Testis (tissue), 3 donors: Measurements from ENCODE around the gene UBQLN4. TPM values are rescaled to one million over a fixed set of nuclear protein-coding genes. Genes with fewer than 3 reads are reported as not detected.
A peak's percentile ranks its signal among the peaks of the same experiment; 100 is the strongest.

Source experiments
- DNase-seq: peaks from one replicate; pipeline ENCODE4 v3.0.0-alpha.2; 2019
- H3K27ac ChIP-seq, 2 donors: fragments of 200-600 bp; sonication (generic); one replicate each; pipeline ENCODE4 v1.5.1; 2019
- H3K27me3 ChIP-seq: fragments of 200-600 bp; sonication (generic); one replicate; pipeline ENCODE4 v1.5.1; 2019
- H3K36me3 ChIP-seq: fragments of 200-600 bp; sonication (generic); one replicate; pipeline ENCODE4 v1.5.1; 2017; ENCODE audit warnings: low read depth; ENCODE audit errors: missing control alignments
- H3K4me1 ChIP-seq: fragments of 200-600 bp; sonication (generic); one replicate; pipeline ENCODE4 v1.5.1; 2019
- H3K4me3 ChIP-seq, 2 donors: fragments of 200-600 bp; sonication (generic); one replicate each; pipeline ENCODE4 v1.5.1; 2017 to 2019
- H3K9me3 ChIP-seq: fragments of 200-600 bp; sonication (generic); one replicate; pipeline ENCODE4 v1.5.1; 2017
- POLR2A ChIP-seq: fragments of 450-650 bp; IDR thresholded peaks from one replicate; pipeline ENCODE4 v1.6.1; 2017; ENCODE audit warnings: antibody characterized with exemption, mild to moderate bottlenecking, moderate library complexity
- WGBS, 2 donors: methylation state at CpG; one replicate each; pipeline ENCODE4 v1.1.5; 2018; 5-methylcytosine and 5-hydroxymethylcytosine counted together
- intact Hi-C: fragments of 100-400 bp; cut with DNase I; formaldehyde crosslinking; loops from one replicate; pipeline ENCODE4 v1.15.1; 2023; ENCODE audit warnings: low total_unique reads
- polyA plus RNA-seq: library from polyadenylated mRNA; stranded (reverse); fragments of 350-450 nt; fragmentation: Illumina TruSeq; extraction: RNeasy Lipid Tissue Mini Kit (QIAGEN cat#74804); gene quantifications from one replicate; pipeline ENCODE4 v1.2.3, GENCODE V29; 2014; ENCODE audit warnings: low read depth, low replicate concordance; ENCODE audit not compliant: insufficient read depth
- total RNA-seq, 2 donors: library from RNA; depleted of rRNA; stranded (reverse); fragments of >200 nt; gene quantifications; one replicate each; pipeline ENCODE4 v1.2.3, GENCODE V29; 2016
- TF ChIP-seq, protein P1 (sequence below), 3 experiments: fragments of 450-650 bp in 2 of 3; fragments of 200-600 bp in 1 of 3; sonication (generic) in 1 of 3; IDR thresholded peaks; one replicate each; pipeline ENCODE4 v1.5.1; 2016 to 2019; ENCODE audit warnings: antibody characterized with exemption in 3 of 3, mild to moderate bottlenecking in 2 of 3, moderate library complexity in 1 of 3

The UBQLN4 gene
- total and polyA plus RNA-seq, 3 donors from 2014 or later, result 34.4 to 42.7 (median 41.0) TPM

DNA sequence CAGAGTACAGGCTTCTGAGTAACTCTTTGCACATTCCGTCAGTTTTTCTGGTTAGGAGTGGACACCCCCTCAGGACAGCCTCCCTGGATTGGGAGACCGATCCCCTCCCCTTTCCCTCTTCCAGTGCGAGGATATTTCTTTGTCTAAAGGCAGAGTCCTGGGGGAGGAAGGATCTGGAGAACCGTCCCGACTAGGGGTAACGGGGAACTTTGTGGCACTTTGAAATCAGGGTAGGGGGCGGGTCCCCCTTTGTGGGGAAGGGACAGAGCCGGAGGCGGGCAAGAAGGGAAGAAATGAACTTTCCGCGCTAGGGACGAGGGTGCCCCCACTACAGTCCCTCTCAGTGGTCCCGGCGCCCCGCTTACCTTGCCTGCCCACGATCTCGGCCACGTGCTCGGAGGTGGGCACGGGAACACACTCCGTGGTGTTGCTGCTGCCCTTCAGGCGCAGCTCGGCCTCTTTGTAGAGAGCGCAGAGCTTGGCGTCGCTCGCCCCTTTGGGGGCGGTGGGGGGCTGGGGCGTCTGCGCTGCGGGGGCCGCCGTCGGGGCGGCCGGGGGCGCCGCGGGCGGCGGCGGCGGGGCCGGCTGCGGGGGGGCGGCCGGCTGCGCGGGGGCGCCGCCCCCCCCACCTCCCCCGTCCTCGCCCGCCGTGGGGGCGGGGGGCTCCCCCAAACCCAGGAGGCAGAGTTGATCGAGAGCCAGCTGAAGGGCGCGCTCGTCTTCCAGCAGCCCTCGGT is 27.8 kb upstream of the UBQLN4 start:
- no peak overlapping the region for H3K27ac ChIP-seq
- WGBS, 2 donors, result 2% methylated on average over 28 to 32 of the region's 61 CpGs
- no peak for DNase-seq
- H3K4me3 ChIP-seq, result peak overlapping the region; percentile 64 to 84
- H3K9me3 ChIP-seq, result no peaks in the 10 kb centered on the region
- TF ChIP-seq, protein P1, sequence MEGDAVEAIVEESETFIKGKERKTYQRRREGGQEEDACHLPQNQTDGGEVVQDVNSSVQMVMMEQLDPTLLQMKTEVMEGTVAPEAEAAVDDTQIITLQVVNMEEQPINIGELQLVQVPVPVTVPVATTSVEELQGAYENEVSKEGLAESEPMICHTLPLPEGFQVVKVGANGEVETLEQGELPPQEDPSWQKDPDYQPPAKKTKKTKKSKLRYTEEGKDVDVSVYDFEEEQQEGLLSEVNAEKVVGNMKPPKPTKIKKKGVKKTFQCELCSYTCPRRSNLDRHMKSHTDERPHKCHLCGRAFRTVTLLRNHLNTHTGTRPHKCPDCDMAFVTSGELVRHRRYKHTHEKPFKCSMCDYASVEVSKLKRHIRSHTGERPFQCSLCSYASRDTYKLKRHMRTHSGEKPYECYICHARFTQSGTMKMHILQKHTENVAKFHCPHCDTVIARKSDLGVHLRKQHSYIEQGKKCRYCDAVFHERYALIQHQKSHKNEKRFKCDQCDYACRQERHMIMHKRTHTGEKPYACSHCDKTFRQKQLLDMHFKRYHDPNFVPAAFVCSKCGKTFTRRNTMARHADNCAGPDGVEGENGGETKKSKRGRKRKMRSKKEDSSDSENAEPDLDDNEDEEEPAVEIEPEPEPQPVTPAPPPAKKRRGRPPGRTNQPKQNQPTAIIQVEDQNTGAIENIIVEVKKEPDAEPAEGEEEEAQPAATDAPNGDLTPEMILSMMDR (IDR thresholded peaks at IDR 0.05), result no peak
- TF ChIP-seq POLR2A, result no peak
- no peaks in the 10 kb centered on the region for H3K36me3 ChIP-seq
- H3K4me1 ChIP-seq, result peaks cover 19% of the 10 kb centered on the region
- intact Hi-C loops, result no loop called here
- H3K27me3 ChIP-seq, result no peaks in the 10 kb centered on the region

GRCh38 chr1:156080863-156081179 is 27.2 kb upstream of the UBQLN4 start:
- intact Hi-C loops, result no loop called here
- H3K4me3 ChIP-seq, result no peak overlapping the region

DNA sequence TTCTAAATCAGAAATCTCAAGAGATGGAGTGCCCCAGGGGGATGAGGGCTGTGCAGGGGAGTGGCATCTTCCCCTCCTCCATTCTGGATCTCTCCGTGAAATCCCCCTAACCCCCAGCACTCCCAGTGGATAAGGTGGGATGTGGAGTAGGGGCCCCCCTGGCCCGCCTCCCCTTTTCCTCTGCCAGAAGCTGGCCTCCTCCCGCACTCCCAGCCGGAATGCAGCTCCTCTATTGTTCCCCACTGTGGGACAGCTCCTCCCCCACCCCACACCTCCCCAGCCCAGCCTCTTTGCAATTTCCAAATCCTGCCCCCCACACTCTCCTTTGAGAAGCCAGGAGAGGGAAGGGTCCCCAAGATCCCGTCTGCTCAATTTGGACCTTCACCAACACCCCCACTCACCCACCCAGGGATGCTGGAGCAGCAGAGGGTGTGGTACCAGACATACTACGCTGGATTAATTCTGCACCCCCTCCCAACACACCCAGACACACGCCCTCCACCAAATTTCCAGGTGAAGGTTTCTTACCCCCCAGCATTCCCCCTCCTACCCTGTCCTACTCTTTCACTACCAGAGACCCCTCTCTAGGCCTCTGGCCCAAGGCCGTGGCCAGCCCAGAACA is 26.8 kb upstream of the UBQLN4 start:
- WGBS, 2 donors, result 45 to 54% methylated on average over 8 of the region's 8 CpGs
- TF ChIP-seq POLR2A, result no peak
- TF ChIP-seq, protein P1 (IDR thresholded peaks at IDR 0.05), result no peak
- intact Hi-C loops, result no loop called here
- H3K9me3 ChIP-seq, result no peaks in the 10 kb centered on the region
- H3K27ac ChIP-seq, result no peak overlapping the region
- no peak for DNase-seq
- no peaks in the 10 kb centered on the region for H3K36me3 ChIP-seq
- H3K4me1 ChIP-seq, result peaks cover 16% of the 10 kb centered on the region
- H3K27me3 ChIP-seq, result no peaks in the 10 kb centered on the region
- no peak overlapping the region for H3K4me3 ChIP-seq

More at GRCh38 chr1:156080863-156081179, 27.2 kb upstream of the UBQLN4 start:
- Histone ChIP-seq H3K9me3 (no peaks in the 10 kb centered on the region), H3K27ac (no peak overlapping the region), H3K36me3 (no peaks in the 10 kb centered on the region), H3K4me1 (peaks cover 16% of the 10 kb centered on the region), H3K27me3 (no peaks in the 10 kb centered on the region)
- 35 to 44% methylated on average over 3 to 4 of the region's 4 CpGs for WGBS, 2 donors
- no peak for DNase-seq
- no peak for TF ChIP-seq POLR2A
- TF ChIP-seq, protein P1 (IDR thresholded peaks at IDR 0.05), result no peak

DNA sequence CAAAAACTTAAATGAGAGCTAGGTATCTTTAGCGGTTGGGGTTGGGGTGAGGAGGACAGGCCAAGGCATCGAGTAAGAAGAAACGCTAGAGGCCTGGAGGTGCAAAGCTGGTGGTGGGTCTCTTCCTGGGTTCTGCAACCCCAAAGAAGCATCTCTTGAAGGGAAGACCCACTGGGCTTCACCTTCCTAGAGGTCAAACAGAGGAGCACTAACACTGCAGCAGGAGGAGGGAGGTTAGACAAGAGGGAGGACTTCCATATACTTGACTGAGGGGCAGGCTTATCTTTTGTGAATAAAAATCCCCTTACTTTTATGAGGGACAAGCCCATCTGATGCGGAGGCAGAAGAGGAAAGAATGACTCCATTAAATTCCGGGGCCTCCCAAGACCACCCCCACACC is 26.2 kb upstream of the UBQLN4 start:
- TF ChIP-seq, protein P1 (IDR thresholded peaks at IDR 0.05), result no peak
- no peak for TF ChIP-seq POLR2A
- H3K27ac ChIP-seq, result no peak overlapping the region
- no peak for DNase-seq
- peaks cover 16% of the 10 kb centered on the region for H3K4me1 ChIP-seq
- intact Hi-C loops, result no loop called here
- no peaks in the 10 kb centered on the region for H3K27me3 ChIP-seq
- no peaks in the 10 kb centered on the region for H3K36me3 ChIP-seq
- no peaks in the 10 kb centered on the region for H3K9me3 ChIP-seq
- H3K4me3 ChIP-seq, result no peak overlapping the region
- WGBS, 2 donors, result 86 to 88% methylated on average over 5 of the region's 5 CpGs

GRCh38 chr1:156078728-156079127 is 25.1 kb upstream of the UBQLN4 start:
- WGBS, 2 donors, result 92 to 94% methylated on average over 5 of the region's 5 CpGs
- H3K36me3 ChIP-seq, result no peaks in the 10 kb centered on the region
- H3K4me3 ChIP-seq, result no peak overlapping the region
- no peaks in the 10 kb centered on the region for H3K9me3 ChIP-seq
- no peak for DNase-seq
- no peak for TF ChIP-seq POLR2A
- TF ChIP-seq, protein P1 (IDR thresholded peaks at IDR 0.05), result no peak
- H3K27ac ChIP-seq, result no peak overlapping the region
- no peaks in the 10 kb centered on the region for H3K27me3 ChIP-seq
- intact Hi-C loops, result no loop called here
- H3K4me1 ChIP-seq, result peaks cover 16% of the 10 kb centered on the region
